ENCODE data around the gene PCDH7.
A peak's percentile ranks its signal among the peaks of the same experiment; 100 is the strongest.

DNA sequence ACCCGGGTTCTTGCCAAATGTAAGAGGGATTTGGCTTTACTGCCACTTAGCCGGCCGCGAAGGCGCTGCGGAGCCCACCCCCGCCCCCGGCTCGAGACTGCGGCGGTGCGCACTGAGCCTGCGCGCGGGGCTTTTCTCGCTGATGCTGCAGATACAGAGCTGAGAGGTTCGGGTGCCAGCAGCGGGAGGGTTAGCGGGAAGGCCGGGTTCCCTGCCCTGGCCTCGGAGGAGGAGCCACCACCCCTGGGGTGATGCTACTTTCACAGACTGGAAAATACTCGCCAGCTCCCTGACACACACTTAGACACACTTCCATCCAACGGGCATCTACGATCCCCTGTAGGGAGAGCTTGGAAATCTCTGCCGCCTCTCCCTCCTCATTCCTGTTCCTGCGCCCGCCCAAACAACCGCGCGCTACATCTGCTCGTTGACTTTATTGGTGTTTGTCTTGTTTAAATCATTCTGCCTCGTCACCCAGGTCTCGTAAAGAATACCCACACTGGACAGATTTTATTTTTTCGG, 2.1 kb upstream of the PCDH7 start:
- TF ChIP-seq CTCF (IDR thresholded peaks at IDR 0.05) = no peak
- TF ChIP-seq POLR2A (IDR thresholded peaks at IDR 0.05) = no peak
- TF ChIP-seq POLR2AphosphoS5 (IDR thresholded peaks at IDR 0.05; ENCODE audit: insufficient read depth in 1 of 2, low read depth in 1 of 2) = peak in 1 of 2 donors; percentile 45
